Spinal cord (tissue), 10 donors: ENCODE results near the gene NOTCH3. TPM values are rescaled to one million over a fixed set of nuclear protein-coding genes. Genes with fewer than 3 reads are reported as not detected.
A peak's percentile ranks its signal among the peaks of the same experiment; 100 is the strongest.

ENCODE experiments used
- DNase-seq, 6 donors: peaks; one replicate each; pipeline versions ENCODE4 v3.0.0 to v3.0.0-alpha.2; 2013 to 2015; ENCODE audit warnings: low spot score in 6 of 6, low read depth in 4 of 6
- H3K27ac ChIP-seq: one replicate; pipeline ENCODE4 v1.5.1; 2013; ENCODE audit warnings: low read depth, low read length, control low read depth
- H3K27me3 ChIP-seq: one replicate; pipeline ENCODE4 v1.6.1; 2013; ENCODE audit warnings: low read length; ENCODE audit not compliant: control insufficient read depth, insufficient read depth
- H3K36me3 ChIP-seq: one replicate; pipeline ENCODE4 v1.6.1; 2013; ENCODE audit warnings: low read length; ENCODE audit not compliant: control insufficient read depth, insufficient read depth
- H3K4me1 ChIP-seq: one replicate; pipeline ENCODE4 v1.6.1; 2013; ENCODE audit warnings: low read length; ENCODE audit not compliant: control insufficient read depth, insufficient read depth
- H3K4me3 ChIP-seq: one replicate; pipeline ENCODE4 v1.5.1; 2013; ENCODE audit warnings: low read depth, low read length, control low read depth
- H3K9me3 ChIP-seq: one replicate; pipeline ENCODE4 v1.6.1; 2013; ENCODE audit warnings: low read length; ENCODE audit not compliant: control insufficient read depth, insufficient read depth
- WGBS: methylation state at CpG from one replicate; pipeline ENCODE4 v1.1.5; 2013; ENCODE audit warnings: missing lambda C conversion rate; ENCODE audit not compliant: insufficient coverage; 5-methylcytosine and 5-hydroxymethylcytosine counted together
- polyA plus RNA-seq, 2 donors: library from polyadenylated mRNA; unstranded; fragments of 120-200 nt; gene quantifications; one replicate each; pipeline ENCODE4 v1.2.1, GENCODE V29; 2013; ENCODE audit not compliant: insufficient read length in 2 of 2
- total RNA-seq, 2 donors: library from RNA; depleted of rRNA in 1 of 2; stranded (reverse); fragments of 120-200 nt in 1 of 2; fragments of >200 nt in 1 of 2; gene quantifications; one replicate each; pipeline versions ENCODE4 v1.2.3 to v1.2.4, GENCODE V29; 2013 to 2014
- donor health status: healthy.

NOTCH3 gene
- total and polyA plus RNA-seq, 4 donors: 34.9 to 76.3 (median 56.4) TPM

DNA sequence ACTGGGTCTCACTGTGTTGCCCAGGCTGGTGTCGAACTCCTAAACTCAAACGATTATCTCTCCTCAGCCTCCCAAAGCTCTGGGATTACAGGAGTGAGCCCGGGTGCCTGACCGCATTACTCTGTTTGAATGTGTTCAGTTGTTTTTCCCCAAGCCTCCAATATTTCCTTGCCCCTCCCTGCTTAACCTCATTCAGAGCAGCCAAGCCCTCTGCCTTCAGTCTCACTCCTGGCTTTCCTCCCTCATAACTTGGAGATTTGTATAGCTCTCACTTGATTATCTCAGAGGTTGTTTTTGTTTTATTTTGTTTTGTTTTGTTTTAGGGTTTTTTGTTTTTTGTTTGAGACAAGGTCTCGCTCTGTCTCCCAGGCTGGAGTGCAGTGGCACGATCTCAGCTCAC lies 20.0 kb upstream of the NOTCH3 start:
- H3K4me3 ChIP-seq: no peak overlapping the region
- H3K27me3 ChIP-seq: no peaks in the 10 kb centered on the region
- H3K36me3 ChIP-seq: peaks cover 4% of the 10 kb centered on the region
- DNase-seq: no peak
- H3K27ac ChIP-seq: no peak overlapping the region
- WGBS: 61% methylated on average over 3 of the region's 6 CpGs
- peaks cover 26% of the 10 kb centered on the region for H3K4me1 ChIP-seq
- no peaks in the 10 kb centered on the region for H3K9me3 ChIP-seq

DNA sequence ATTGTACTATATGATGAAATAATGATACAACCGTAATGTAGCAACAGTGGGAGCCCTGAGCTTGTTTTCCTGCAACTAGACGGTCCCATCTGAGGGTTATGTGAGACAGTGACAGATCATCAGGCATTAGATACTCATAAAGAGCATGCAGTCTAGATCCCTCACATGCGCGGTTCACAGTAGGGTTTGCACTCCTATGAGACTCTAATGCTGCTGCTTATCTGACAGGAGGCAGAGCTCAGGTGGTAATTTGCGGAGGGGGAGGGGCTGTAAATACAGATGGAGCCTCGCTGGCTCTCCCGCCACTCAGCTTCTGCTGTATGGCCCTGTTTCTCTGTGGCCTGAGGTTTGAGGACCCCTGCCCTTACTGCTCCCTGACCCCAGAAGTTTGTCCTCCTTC lies 17.7 kb upstream of the NOTCH3 start:
- Histone ChIP-seq H3K4me3 (no peak overlapping the region), H3K9me3 (no peaks in the 10 kb centered on the region), H3K27ac (no peak overlapping the region), H3K4me1 (peaks cover 18% of the 10 kb centered on the region), H3K27me3 (no peaks in the 10 kb centered on the region), H3K36me3 (peaks cover 9% of the 10 kb centered on the region)
- 72% methylated on average over 6 of the region's 7 CpGs for WGBS
- DNase-seq: peak in 1 of 6 donors; percentile 73

DNA sequence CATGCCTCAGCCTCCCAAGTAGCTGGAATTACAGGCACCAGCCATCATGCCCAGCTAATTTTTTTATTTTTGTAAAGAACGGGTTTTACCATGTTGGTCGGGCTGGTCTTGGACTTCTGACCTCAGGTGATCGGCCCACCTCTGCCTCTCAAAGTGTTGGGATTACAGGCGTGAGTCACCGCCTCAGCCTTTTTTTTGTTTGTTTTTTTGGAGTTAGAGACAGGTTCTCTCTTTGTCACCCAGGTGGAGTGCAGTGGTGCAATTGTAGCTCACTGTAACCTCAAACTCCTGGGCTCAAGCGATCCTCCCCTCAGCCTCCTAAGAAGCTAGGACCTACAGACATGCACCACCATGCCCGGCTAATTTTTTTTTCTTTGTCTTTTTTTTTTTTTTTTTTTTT lies 15.6 kb upstream of the NOTCH3 start:
- H3K4me1 ChIP-seq: peaks cover 6% of the 10 kb centered on the region
- no peaks in the 10 kb centered on the region for H3K27me3 ChIP-seq
- no peak overlapping the region for H3K27ac ChIP-seq
- DNase-seq: no peak
- peaks cover 10% of the 10 kb centered on the region for H3K36me3 ChIP-seq
- H3K4me3 ChIP-seq: no peak overlapping the region
- no peaks in the 10 kb centered on the region for H3K9me3 ChIP-seq
- 86% methylated on average over 1 of the region's 7 CpGs for WGBS

DNA sequence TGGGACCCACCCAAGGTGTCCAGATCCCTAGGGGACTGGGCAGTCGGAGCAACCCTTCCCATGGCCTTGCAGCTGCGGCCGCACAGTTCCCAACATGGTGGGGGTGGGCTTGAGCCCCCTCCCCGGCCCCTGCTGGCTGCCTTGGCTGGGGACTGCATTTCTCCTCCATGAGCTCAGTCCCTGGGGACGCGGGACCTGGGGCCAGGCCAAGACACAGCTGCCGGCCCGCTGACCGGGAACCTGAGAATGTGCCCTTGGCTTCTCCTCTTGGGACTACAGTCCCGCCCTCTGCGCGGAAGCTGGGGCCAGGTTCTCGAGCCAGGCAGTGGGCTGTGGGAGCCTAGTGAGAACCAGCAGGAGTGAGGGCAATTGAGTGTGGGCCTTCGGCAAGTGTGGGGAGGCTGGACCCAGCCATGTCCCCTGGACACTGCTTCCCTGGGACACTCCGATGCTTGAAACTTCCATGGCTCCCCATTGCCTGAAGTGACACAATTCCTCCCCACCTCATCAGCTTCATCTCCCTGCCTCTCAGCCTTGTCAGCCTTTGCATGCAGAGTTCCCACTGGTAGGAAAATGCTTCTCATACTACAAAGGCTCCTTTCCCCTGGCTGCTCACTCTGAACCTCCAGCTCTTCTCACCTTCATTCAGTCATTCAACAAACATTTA lies 13.1 kb upstream of the NOTCH3 start:
- peak in 1 of 6 donors; percentile 32 for DNase-seq
- Histone ChIP-seq H3K36me3 (peaks cover 12% of the 10 kb centered on the region), H3K4me1 (peaks cover 6% of the 10 kb centered on the region), H3K27me3 (no peaks in the 10 kb centered on the region), H3K9me3 (no peaks in the 10 kb centered on the region), H3K27ac (no peak overlapping the region), H3K4me3 (no peak overlapping the region)
- WGBS: 52% methylated on average over 12 of the region's 15 CpGs

DNA sequence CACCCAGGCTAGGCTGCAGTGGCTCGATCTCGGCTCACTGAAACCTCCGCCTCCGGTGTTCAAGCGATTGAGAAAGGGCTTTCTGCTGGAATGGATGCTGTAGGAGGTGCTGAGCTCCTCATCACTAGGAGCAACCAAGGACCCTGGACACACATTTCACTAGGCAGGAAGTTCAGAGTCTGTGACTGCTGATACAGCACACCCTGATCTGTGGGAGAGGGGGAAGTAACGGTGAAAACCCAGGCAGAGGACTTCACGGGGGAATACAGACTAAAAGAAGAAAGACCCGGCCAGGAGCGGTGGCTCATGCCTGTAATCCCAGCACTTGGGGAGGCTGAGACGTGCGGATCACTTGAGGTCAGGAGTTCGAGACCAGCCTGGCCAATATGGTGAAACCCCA lies 11.9 kb upstream of the NOTCH3 start:
- DNase-seq: no peak
- 92% methylated on average over 6 of the region's 12 CpGs for WGBS
- H3K4me3 ChIP-seq: no peak overlapping the region
- H3K36me3 ChIP-seq: peaks cover 12% of the 10 kb centered on the region
- no peaks in the 10 kb centered on the region for H3K27me3 ChIP-seq
- no peaks in the 10 kb centered on the region for H3K9me3 ChIP-seq
- peaks cover 6% of the 10 kb centered on the region for H3K4me1 ChIP-seq
- H3K27ac ChIP-seq: no peak overlapping the region

DNA sequence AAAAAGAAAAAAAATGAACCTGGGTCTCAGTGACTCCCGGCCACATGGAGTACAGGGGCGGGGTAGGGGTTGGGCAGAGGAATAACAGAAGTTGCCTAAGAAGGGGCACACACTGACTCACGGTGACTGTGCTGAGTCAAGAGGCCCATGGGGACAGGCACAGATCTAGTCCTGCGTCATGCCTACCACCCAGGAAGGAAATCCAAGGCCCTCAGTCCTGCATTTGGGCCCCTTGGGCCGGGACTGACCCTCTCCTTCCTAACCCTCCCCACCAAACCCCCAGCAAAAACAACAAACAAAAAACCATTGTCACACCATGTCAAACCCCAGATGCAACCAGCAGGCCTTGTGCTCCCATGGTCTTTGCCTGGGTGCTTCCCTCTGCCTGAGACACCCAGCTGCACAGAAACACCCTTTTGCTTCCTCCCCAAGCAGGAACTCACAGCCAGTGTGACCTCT lies 9.6 kb upstream of the NOTCH3 start:
- Histone ChIP-seq H3K4me1 (peaks cover 6% of the 10 kb centered on the region), H3K27me3 (no peaks in the 10 kb centered on the region), H3K27ac (no peak overlapping the region), H3K4me3 (no peak overlapping the region), H3K36me3 (peaks cover 8% of the 10 kb centered on the region), H3K9me3 (no peaks in the 10 kb centered on the region)
- no peak for DNase-seq
- WGBS: 72% methylated on average over 5 of the region's 5 CpGs

DNA sequence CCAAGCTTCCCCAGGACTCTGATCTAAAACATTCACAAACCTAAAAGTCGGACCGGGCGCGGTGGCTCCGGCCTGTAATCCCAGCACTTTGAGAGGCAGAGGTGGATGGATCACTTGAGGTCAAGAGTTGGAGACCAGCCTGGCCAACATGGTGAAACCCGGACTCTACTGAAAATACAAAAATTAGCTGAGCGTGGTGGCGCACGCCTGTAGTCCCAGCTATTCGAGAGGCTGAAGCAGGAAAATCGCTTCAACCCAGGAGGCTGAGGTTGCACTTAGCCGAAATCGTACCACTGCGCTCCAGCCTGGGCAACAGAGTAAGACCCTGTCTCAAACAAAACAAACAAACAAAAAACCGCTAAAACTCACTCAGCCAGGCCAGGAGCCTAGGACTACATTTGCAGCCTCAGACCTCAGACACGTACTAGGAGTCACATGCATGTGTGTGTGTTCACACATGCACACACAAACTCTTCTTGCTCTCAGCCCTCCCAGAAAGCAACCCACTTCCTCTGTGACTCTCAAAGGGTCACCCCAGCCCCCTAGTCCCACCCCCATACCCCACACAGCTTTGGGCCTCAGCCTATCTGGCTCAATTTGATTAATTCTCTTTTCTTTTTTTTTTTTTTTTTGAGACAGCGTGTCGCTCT lies 704 bp upstream of the NOTCH3 start:
- 91% methylated on average over 11 of the region's 18 CpGs for WGBS
- H3K27me3 ChIP-seq: peaks cover 4% of the 10 kb centered on the region
- H3K4me1 ChIP-seq: peaks cover 30% of the 10 kb centered on the region
- H3K36me3 ChIP-seq: peaks cover 10% of the 10 kb centered on the region
- H3K27ac ChIP-seq: peak overlapping the region; percentile 47
- no peak for DNase-seq
- peak overlapping the region; percentile 33 for H3K4me3 ChIP-seq
- no peaks in the 10 kb centered on the region for H3K9me3 ChIP-seq

DNA sequence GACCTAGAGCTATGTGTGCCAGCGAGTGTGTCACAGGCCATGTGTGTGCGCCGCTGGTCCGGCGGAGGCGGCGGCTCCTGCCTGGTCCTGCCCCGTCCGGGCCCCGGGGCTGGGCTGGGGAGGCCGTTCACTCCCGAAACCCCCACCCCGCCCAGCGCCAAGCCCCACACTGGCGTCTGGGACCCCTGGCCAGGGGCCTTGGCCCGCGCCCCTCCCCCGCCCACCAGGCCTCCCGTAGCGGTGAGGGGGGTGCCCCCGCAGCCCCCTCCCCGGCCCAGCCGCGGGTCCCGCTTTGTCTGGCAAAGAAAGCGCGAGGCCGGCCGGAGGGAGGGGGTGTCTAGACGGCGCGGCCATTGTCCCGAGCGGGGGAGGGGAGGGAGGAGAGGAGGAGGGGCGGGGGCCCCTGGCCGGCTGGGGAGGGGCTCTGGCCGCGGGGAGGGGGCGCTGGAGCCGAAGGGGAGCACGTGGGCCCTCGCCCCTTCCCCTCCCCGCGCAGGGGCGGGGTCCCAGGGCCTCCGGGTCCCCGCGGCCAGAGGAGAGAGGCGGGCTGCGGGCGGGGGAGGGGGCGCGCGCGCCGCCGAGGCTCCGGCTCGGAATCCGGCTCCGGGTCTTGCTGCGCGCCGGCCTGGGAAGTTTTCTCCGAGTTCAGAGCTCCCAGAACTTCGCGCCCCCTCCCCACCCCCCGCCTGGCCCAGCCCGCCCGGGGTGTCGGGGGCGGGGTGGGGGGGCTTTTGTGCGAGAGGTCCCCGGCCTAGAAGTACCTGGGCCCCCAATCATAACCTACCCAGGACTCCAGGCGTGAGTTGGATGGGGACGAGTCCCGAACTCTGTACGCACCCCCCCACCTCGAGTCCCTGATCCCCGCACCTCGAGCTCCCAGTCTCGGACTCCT lies 888 bp downstream of the NOTCH3 start:
- Histone ChIP-seq H3K27ac (peak overlapping the region; percentile 63), H3K9me3 (no peaks in the 10 kb centered on the region), H3K4me3 (peak overlapping the region; percentile 64), H3K4me1 (peaks cover 42% of the 10 kb centered on the region), H3K36me3 (peaks cover 15% of the 10 kb centered on the region), H3K27me3 (peaks cover 4% of the 10 kb centered on the region)
- 3% methylated on average over 61 of the region's 82 CpGs for WGBS
- peak in 3 of 6 donors; percentile 73 to 89 (median 87) for DNase-seq

DNA sequence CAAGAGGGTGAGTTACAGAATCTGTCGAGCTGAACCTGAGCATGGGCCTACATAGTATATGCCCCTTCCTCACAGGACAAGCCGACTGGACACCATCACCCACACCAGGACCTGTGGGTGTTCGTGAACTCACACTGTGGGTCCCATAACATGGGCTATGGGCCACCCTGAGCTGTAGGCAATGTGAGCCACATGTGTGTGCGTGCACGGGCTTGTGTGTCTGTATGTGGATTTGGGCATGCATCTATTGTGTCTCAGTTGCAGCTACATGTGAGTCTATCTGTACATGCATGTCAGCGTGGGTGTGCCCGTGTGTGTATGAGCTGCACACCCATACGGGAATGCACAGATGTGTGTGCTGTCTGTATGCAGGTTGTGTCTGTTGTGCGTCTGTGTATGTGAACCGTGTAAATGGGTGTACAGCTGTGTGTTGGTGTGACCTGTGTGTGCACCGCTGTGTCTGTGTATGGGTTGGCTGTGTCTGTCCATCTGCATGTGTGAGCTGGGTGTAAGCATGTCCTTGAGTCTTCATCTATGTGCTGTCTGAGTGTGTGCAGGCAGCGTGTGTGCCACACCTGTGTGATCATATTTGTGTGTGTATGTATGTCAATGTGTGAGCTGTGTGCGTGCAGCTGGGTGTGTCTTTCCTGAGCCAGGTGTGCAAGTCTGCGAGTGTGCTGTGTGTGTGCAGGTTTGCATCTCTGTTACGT lies 1.7 kb downstream of the NOTCH3 start:
- Histone ChIP-seq H3K27me3 (peaks cover 4% of the 10 kb centered on the region), H3K27ac (no peak overlapping the region), H3K4me3 (no peak overlapping the region), H3K4me1 (peaks cover 47% of the 10 kb centered on the region), H3K9me3 (no peaks in the 10 kb centered on the region), H3K36me3 (peaks cover 16% of the 10 kb centered on the region)
- WGBS: 64% methylated on average over 14 of the region's 15 CpGs
- DNase-seq: no peak
